GM20000 (cell line): ENCODE results near the gene ATP5MC3.
"Not testable (repeated sequence)": the region's sequence is repeated elsewhere in the genome, so short reads cannot be mapped to it uniquely, and the experiment has no call there.

Experiments used
- DNase-seq: peaks from one replicate; pipeline ENCODE4 v3.0.0; 2012; ENCODE audit warnings: low spot score
- TF ChIP-seq, protein P1 (sequence below): IDR thresholded peaks from 2 replicates; pipeline ENCODE4 v1.5.1; 2012; ENCODE audit warnings: mild to moderate bottlenecking, control low read depth; ENCODE audit errors: extremely low read depth, missing control alignments

ATP5MC3 gene

GRCh38 chr2:175181104-175181876 is at the start of gene ATP5MC3:
Gene ATP5MC3, minus strand, starts transcription at chr2:175181710. Its CDS starts 317 bp downstream, at chr2:175181393.
- TF ChIP-seq, protein P1, sequence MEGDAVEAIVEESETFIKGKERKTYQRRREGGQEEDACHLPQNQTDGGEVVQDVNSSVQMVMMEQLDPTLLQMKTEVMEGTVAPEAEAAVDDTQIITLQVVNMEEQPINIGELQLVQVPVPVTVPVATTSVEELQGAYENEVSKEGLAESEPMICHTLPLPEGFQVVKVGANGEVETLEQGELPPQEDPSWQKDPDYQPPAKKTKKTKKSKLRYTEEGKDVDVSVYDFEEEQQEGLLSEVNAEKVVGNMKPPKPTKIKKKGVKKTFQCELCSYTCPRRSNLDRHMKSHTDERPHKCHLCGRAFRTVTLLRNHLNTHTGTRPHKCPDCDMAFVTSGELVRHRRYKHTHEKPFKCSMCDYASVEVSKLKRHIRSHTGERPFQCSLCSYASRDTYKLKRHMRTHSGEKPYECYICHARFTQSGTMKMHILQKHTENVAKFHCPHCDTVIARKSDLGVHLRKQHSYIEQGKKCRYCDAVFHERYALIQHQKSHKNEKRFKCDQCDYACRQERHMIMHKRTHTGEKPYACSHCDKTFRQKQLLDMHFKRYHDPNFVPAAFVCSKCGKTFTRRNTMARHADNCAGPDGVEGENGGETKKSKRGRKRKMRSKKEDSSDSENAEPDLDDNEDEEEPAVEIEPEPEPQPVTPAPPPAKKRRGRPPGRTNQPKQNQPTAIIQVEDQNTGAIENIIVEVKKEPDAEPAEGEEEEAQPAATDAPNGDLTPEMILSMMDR: no peak
- peak; percentile 90 for DNase-seq

DNA sequence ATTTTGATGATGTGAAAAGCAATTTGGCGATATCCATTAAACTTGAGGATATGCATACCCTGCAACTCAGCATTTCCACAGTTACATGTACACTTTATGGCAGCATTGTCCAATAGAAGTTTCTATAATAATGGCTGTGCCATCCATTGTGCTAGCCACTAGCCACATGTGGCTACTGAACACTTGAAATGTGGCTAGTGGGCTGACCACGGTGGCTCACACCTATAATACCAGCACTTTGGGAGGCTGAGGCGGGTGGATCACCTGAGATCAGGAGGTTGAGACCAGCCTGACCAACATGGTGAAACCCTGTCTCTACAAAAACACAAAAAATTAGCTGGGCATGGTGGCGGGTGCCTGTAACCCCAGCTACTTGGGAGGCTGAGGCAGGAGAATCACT is 47.1 kb upstream of the ATP5MC3 start:
- not testable (repeated sequence) for DNase-seq

DNA sequence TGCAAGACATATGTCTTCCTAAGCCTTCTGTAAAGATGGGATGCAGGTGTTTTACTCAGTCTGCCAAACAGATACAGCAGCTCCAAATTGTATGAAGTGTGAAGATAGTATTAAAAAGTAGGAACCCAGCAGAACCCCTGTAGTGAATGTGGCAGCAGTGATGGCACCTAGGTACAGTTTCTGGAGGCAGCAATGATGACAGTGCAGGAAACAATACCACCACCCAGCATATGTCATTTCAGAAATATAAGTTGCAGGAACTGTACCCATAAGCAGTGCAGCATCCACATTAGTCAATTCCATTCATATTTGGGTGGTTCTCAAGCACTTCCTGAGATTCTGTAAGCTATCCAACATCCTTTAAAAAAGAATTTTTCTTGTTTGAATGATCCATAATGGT is 46.7 kb upstream of the ATP5MC3 start:
- no peak for DNase-seq
- TF ChIP-seq, protein P1: no peak

- TF ChIP-seq, protein P1: no peak
- DNase-seq: no peak
These were observed 45.9 kb upstream of the ATP5MC3 start for GRCh38 chr2:175227393-175227792.

- no peak for DNase-seq
- TF ChIP-seq, protein P1: no peak
These were observed 38.6 kb upstream of the ATP5MC3 start for GRCh38 chr2:175220075-175220474.

- TF ChIP-seq, protein P1: no peak
- DNase-seq: no peak
These were observed 37.0 kb upstream of the ATP5MC3 start for GRCh38 chr2:175218551-175218950.

- TF ChIP-seq, protein P1: no peak
- no peak for DNase-seq
These were observed 26.4 kb upstream of the ATP5MC3 start for GRCh38 chr2:175207741-175208438.

DNA sequence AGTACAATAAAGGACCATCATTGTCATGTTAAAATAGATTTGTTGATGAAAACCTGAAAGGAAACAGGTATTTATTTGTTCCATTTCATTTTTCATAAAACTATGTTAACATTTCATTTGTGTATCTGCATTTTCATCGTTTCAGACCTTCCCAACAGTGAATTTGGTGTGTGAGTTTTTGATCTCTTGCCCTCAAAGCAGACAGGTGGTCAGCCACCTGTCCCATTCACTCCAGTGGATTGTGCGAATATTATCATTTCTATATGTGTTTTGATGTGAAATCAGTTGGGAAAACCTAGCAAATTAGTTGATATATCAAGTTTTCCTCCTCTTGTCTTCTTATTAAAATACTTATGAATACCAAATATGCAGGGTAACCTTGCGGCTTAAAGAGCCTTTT is 25.4 kb upstream of the ATP5MC3 start:
- TF ChIP-seq, protein P1: no peak
- DNase-seq: no peak
